Astrocyte (in vitro differentiated cells and primary cell): Measurements from ENCODE around the gene BCL2L14. TPM values are rescaled to one million over a fixed set of nuclear protein-coding genes. Genes with fewer than 3 reads are reported as not detected.
"Not testable (repeated sequence)": the region's sequence is repeated elsewhere in the genome, so short reads cannot be mapped to it uniquely, and the experiment has no call there.

Experiments
- DNase-seq: peaks from one replicate; pipeline ENCODE4 v3.0.0-alpha.2; 2010; ENCODE audit warnings: low read depth
- FAIRE-seq: peaks from 2 replicates; lab custom pipeline; 2011; peaks lifted over from hg19 to GRCh38; lab: Jason Lieb, UNC
- H2AFZ ChIP-seq: 2 replicates; pipeline ENCODE4 v1.6.0; 2012; ENCODE audit warnings: low read depth, low read length, inconsistent platforms
- H3K27ac ChIP-seq: 2 replicates; pipeline ENCODE4 v1.5.1; 2011; ENCODE audit warnings: low read depth, low read length, inconsistent platforms
- H3K27me3 ChIP-seq: 2 replicates; pipeline ENCODE4 v1.6.0; 2011; ENCODE audit warnings: low read length, inconsistent platforms; ENCODE audit not compliant: insufficient read depth
- H3K36me3 ChIP-seq: 2 replicates; pipeline ENCODE4 v1.5.1; 2011; ENCODE audit warnings: low read length, inconsistent platforms; ENCODE audit not compliant: insufficient read depth
- H3K4me1 ChIP-seq: 2 replicates; pipeline ENCODE4 v1.5.1; 2011; ENCODE audit warnings: low read length, inconsistent platforms; ENCODE audit not compliant: insufficient read depth
- H3K4me2 ChIP-seq: 2 replicates; pipeline ENCODE4 v1.6.0; 2012; ENCODE audit warnings: low read length, inconsistent platforms
- H3K4me3 ChIP-seq: 2 replicates; pipeline ENCODE4 v1.5.1; 2011; ENCODE audit warnings: low read depth, mild to moderate bottlenecking, low read length, inconsistent platforms; ENCODE audit not compliant: insufficient read depth
- H3K79me2 ChIP-seq: 2 replicates; pipeline ENCODE4 v1.6.0; 2012; ENCODE audit warnings: mild to moderate bottlenecking, low read length, inconsistent platforms; ENCODE audit not compliant: insufficient read depth
- H3K9ac ChIP-seq: 2 replicates; pipeline ENCODE4 v1.6.0; 2012; ENCODE audit warnings: mild to moderate bottlenecking, low read length, inconsistent platforms
- H3K9me3 ChIP-seq: 2 replicates; pipeline ENCODE4 v1.5.1; 2012; ENCODE audit warnings: low read depth, mild to moderate bottlenecking, low read length, inconsistent platforms; ENCODE audit not compliant: insufficient read depth
- H4K20me1 ChIP-seq: 2 replicates; pipeline ENCODE4 v1.6.0; 2012; ENCODE audit warnings: low read length, inconsistent platforms; ENCODE audit not compliant: insufficient read depth
- H3K27ac Mint-ChIP-seq: one replicate; pipeline ENCODE4 v1.8.0; 2021; ENCODE audit warnings: mild to moderate bottlenecking, mixed read lengths; ENCODE audit not compliant: unreplicated experiment
- H3K27me3 Mint-ChIP-seq: one replicate; pipeline ENCODE4 v1.8.0; 2021; ENCODE audit warnings: low read depth, mixed read lengths; ENCODE audit not compliant: unreplicated experiment
- H3K36me3 Mint-ChIP-seq: one replicate; pipeline ENCODE4 v1.8.0; 2021; ENCODE audit warnings: low read depth, mixed read lengths; ENCODE audit not compliant: unreplicated experiment
- H3K4me1 Mint-ChIP-seq: one replicate; pipeline ENCODE4 v1.8.0; 2021; ENCODE audit warnings: low read depth, mixed read lengths; ENCODE audit not compliant: unreplicated experiment
- H3K4me3 Mint-ChIP-seq: one replicate; pipeline ENCODE4 v1.8.0; 2021; ENCODE audit warnings: mild to moderate bottlenecking, moderate library complexity, mixed read lengths; ENCODE audit not compliant: unreplicated experiment
- H3K9me3 Mint-ChIP-seq: one replicate; pipeline ENCODE4 v1.8.0; 2021; ENCODE audit warnings: mild to moderate bottlenecking, mixed read lengths; ENCODE audit not compliant: unreplicated experiment
- CTCF ChIP-seq: IDR thresholded peaks from 2 replicates; pipeline ENCODE4 v1.5.1; 2011; ENCODE audit warnings: low read depth, mild to moderate bottlenecking, inconsistent platforms, low read length, moderate library complexity; ENCODE audit not compliant: insufficient read depth
- EZH2 ChIP-seq: IDR thresholded peaks from 2 replicates; pipeline ENCODE4 v1.6.1; 2012; ENCODE audit warnings: mild to moderate bottlenecking, low read length, inconsistent platforms; ENCODE audit not compliant: insufficient read depth
- total RNA-seq: library from RNA; stranded (reverse); gene quantifications from 2 replicates; pipeline ENCODE4 v1.2.1, GENCODE V29; 2021

BCL2L14 gene
- total RNA-seq, 1 donor from 2014 or later = not detected

GRCh38 chr12:12099102-12099501 lies 28.4 kb downstream of the BCL2L14 start:
- no peak overlapping the region for H3K4me3 ChIP-seq
- FAIRE-seq (peak; percentile 20), DNase-seq (no peak)
- no peak overlapping the region for H2AFZ ChIP-seq
- Mint-ChIP-seq H3K4me1 (peaks cover 3% of the 10 kb centered on the region), H3K27ac (no peak overlapping the region), H3K4me3 (no peak overlapping the region), H3K27me3 (no peaks in the 10 kb centered on the region), H3K9me3 (peaks cover 2% of the 10 kb centered on the region), H3K36me3 (peaks cover 26% of the 10 kb centered on the region)
- TF ChIP-seq EZH2 = no peak
- TF ChIP-seq CTCF = no peak
- no peaks in the 10 kb centered on the region for H3K27me3 ChIP-seq
- H3K27ac ChIP-seq = no peak overlapping the region
- no peak overlapping the region for H3K4me2 ChIP-seq
- H4K20me1 ChIP-seq = no peaks in the 10 kb centered on the region
- H3K4me1 ChIP-seq = peaks cover 10% of the 10 kb centered on the region
- no peaks in the 10 kb centered on the region for H3K79me2 ChIP-seq
- no peaks in the 10 kb centered on the region for H3K9me3 ChIP-seq
- no peak overlapping the region for H3K9ac ChIP-seq
- no peaks in the 10 kb centered on the region for H3K36me3 ChIP-seq

DNA sequence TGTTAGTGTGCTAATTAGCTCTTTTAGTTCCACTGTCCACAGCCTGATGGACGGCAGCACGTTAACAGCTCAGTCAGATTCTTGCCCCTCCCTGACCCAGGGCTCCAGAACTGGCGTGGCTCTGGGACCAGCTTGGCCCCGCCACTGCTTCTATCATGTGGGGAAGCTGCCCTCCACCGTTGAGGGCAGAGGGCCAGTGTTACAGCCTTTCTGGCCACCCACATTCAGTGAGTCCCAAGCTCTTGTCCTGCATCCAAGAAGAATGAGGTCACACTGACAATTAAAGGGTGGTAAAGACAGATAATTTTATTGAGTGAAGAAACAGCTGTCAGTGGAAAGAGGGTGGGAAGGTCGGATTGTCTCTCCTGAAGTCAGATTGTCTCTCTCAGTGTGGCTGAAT lies 36.9 kb downstream of the BCL2L14 start:
- H3K36me3 Mint-ChIP-seq = peaks cover 36% of the 10 kb centered on the region
- H3K4me1 Mint-ChIP-seq = no peaks in the 10 kb centered on the region
- no peak overlapping the region for H3K4me2 ChIP-seq
- H2AFZ ChIP-seq = no peak overlapping the region
- no peaks in the 10 kb centered on the region for H3K4me1 ChIP-seq
- FAIRE-seq (no peak), DNase-seq (no peak)
- no peak overlapping the region for H3K27ac Mint-ChIP-seq
- no peak overlapping the region for H3K9ac ChIP-seq
- no peak overlapping the region for H3K27ac ChIP-seq
- no peaks in the 10 kb centered on the region for H4K20me1 ChIP-seq
- no peaks in the 10 kb centered on the region for H3K27me3 ChIP-seq
- no peaks in the 10 kb centered on the region for H3K79me2 ChIP-seq
- peaks cover 11% of the 10 kb centered on the region for H3K9me3 Mint-ChIP-seq
- no peak for TF ChIP-seq CTCF
- no peak for TF ChIP-seq EZH2
- no peaks in the 10 kb centered on the region for H3K36me3 ChIP-seq
- H3K4me3 Mint-ChIP-seq = no peak overlapping the region
- H3K27me3 Mint-ChIP-seq = no peaks in the 10 kb centered on the region
- H3K9me3 ChIP-seq = peaks cover 4% of the 10 kb centered on the region
- no peak overlapping the region for H3K4me3 ChIP-seq

GRCh38 chr12:12108441-12109058 lies 37.8 kb downstream of the BCL2L14 start:
- H3K27me3 Mint-ChIP-seq = no peaks in the 10 kb centered on the region
- H3K4me1 ChIP-seq = no peaks in the 10 kb centered on the region
- no peak overlapping the region for H3K4me2 ChIP-seq
- FAIRE-seq (no peak), DNase-seq (no peak)
- TF ChIP-seq CTCF = no peak
- no peak for TF ChIP-seq EZH2
- H4K20me1 ChIP-seq = no peaks in the 10 kb centered on the region
- H3K36me3 Mint-ChIP-seq = peaks cover 42% of the 10 kb centered on the region
- peaks cover 11% of the 10 kb centered on the region for H3K9me3 Mint-ChIP-seq
- peaks cover 4% of the 10 kb centered on the region for H3K9me3 ChIP-seq
- H2AFZ ChIP-seq = no peak overlapping the region
- no peaks in the 10 kb centered on the region for H3K4me1 Mint-ChIP-seq
- no peak overlapping the region for H3K27ac ChIP-seq
- no peak overlapping the region for H3K9ac ChIP-seq
- no peaks in the 10 kb centered on the region for H3K27me3 ChIP-seq
- H3K36me3 ChIP-seq = no peaks in the 10 kb centered on the region
- H3K79me2 ChIP-seq = no peaks in the 10 kb centered on the region
- no peak overlapping the region for H3K27ac Mint-ChIP-seq
- H3K4me3 Mint-ChIP-seq = no peak overlapping the region
- no peak overlapping the region for H3K4me3 ChIP-seq

GRCh38 chr12:12110923-12111555 lies 40.3 kb downstream of the BCL2L14 start:
- not testable (repeated sequence) for H3K27me3 ChIP-seq, H3K4me3 Mint-ChIP-seq, H3K79me2 ChIP-seq, H3K27ac Mint-ChIP-seq, H3K4me3 ChIP-seq, H3K9ac ChIP-seq, H3K4me2 ChIP-seq, H3K36me3 ChIP-seq, H3K9me3 ChIP-seq, H3K27me3 Mint-ChIP-seq, H2AFZ ChIP-seq, H3K27ac ChIP-seq, H3K4me1 Mint-ChIP-seq, H4K20me1 ChIP-seq, DNase-seq, FAIRE-seq, H3K4me1 ChIP-seq
- peaks cover 33% of the 10 kb centered on the region for H3K36me3 Mint-ChIP-seq
- H3K9me3 Mint-ChIP-seq = peaks cover 11% of the 10 kb centered on the region
